K562 (cell line): ENCODE results near the gene ATP5MC3. TPM values are rescaled to one million over a fixed set of nuclear protein-coding genes. Genes with fewer than 3 reads are reported as not detected.

Experiments
- ATAC-seq: fragments of 200-7000 bp; cut with Tn5 transposase; 3 replicates; pipeline ENCODE4 v1.9.1; 2020; ENCODE audit warnings: moderate library complexity
- BruUV-seq: library from RNA; stranded (reverse); fragments of 400-500 nt; replicated peaks from 2 replicates; lab custom pipeline; 2021; lab: Mats Ljungman, UMichigan
- CTCF ChIA-PET: fragments of 300-600 bp; formaldehyde crosslinking; extraction: SDS; loops from one replicate; lab custom pipeline; 2021; ENCODE audit warnings: low intra/inter-chr PET ratio; lab: Yijun Ruan, JAX
- POLR2A ChIA-PET: fragments of 300-600, 350-650 bp; sonication (Branson Sonifier 250); formaldehyde crosslinking; extraction: SDS; loops from one replicate; lab custom pipeline; 2021; ENCODE audit warnings: antibody characterized with exemption, inconsistent platforms; lab: Yijun Ruan, JAX
- DNase-seq, 4 experiments: peaks; one replicate each; pipeline versions ENCODE4 v3.0.0 to v3.0.0-alpha.2; 2011 to 2018; ENCODE audit warnings: low spot score in 3 of 4, mixed read lengths in 3 of 4; ENCODE audit errors: extremely low read depth in 1 of 4
- FAIRE-seq: peaks from 2 replicates; lab custom pipeline; 2011; peaks lifted over from hg19 to GRCh38; lab: Jason Lieb, UNC
- H2AFZ ChIP-seq: 2 replicates; pipeline ENCODE4 v1.6.0; 2011; ENCODE audit warnings: low read depth, low read length, control low read depth, inconsistent platforms
- H3K27ac ChIP-seq: fragments of 200-600 bp; 3 replicates; pipeline ENCODE4 v1.8.0; 2011; ENCODE audit warnings: low read depth, mild to moderate bottlenecking, control low read depth, inconsistent platforms, low read length, moderate library complexity, mixed read lengths; ENCODE audit errors: extremely low read depth
- H3K27me3 ChIP-seq, 2 experiments: fragments of 300-600 bp in 1 of 2; 2 replicates in 1 of 2; 3 replicates in 1 of 2; pipeline versions ENCODE4 v1.6.0 to v1.8.0; 2011; ENCODE audit warnings: inconsistent platforms in 2 of 2, low read length in 2 of 2, mild to moderate bottlenecking in 1 of 2, mixed read lengths in 1 of 2, moderate library complexity in 1 of 2; ENCODE audit not compliant: control insufficient read depth in 2 of 2, insufficient read depth in 2 of 2
- H3K36me3 ChIP-seq: fragments of 300-600 bp; 3 replicates; pipeline ENCODE4 v1.8.0; 2011; ENCODE audit warnings: mild to moderate bottlenecking, low read length, inconsistent platforms; ENCODE audit not compliant: control insufficient read depth, insufficient read depth
- H3K4me1 ChIP-seq, 2 experiments: fragments of 200-600 bp in 1 of 2; replicated peaks in 1 of 2; 2 replicates in 1 of 2; 3 replicates in 1 of 2; pipeline versions ENCODE4 v1.5.1 to v1.8.0; 2011; ENCODE audit warnings: inconsistent platforms in 2 of 2, low read length in 2 of 2, mild to moderate bottlenecking in 1 of 2, mixed read lengths in 1 of 2, moderate library complexity in 1 of 2; ENCODE audit not compliant: control insufficient read depth in 2 of 2, insufficient read depth in 2 of 2
- H3K4me2 ChIP-seq: 2 replicates; pipeline ENCODE4 v1.6.1; 2011; ENCODE audit warnings: low read length, control low read depth, inconsistent platforms, mixed read lengths; ENCODE audit not compliant: insufficient read depth
- H3K4me3 ChIP-seq: fragments of 200-600 bp; sonication (generic), shearing (Covaris generic); 2 replicates; pipeline ENCODE4 v1.5.1; 2016; ENCODE audit warnings: control low read depth, inconsistent platforms
- H3K79me2 ChIP-seq: fragments of 200-600 bp; 3 replicates; pipeline ENCODE4 v1.8.0; 2011; ENCODE audit warnings: low read length, inconsistent platforms; ENCODE audit not compliant: control insufficient read depth, insufficient read depth
- H3K9ac ChIP-seq, 2 experiments: 2 replicates each; pipeline versions ENCODE4 v1.6.0 to v1.6.1; 2011; ENCODE audit warnings: low read depth in 2 of 2, low read length in 2 of 2, control low read depth in 1 of 2, inconsistent platforms in 1 of 2, mild to moderate bottlenecking in 1 of 2, mixed read lengths in 1 of 2; ENCODE audit not compliant: insufficient read depth in 1 of 2
- H3K9me1 ChIP-seq: one replicate; pipeline ENCODE4 v1.6.0; 2011; ENCODE audit warnings: inconsistent platforms, mild to moderate bottlenecking, low read length, moderate library complexity; ENCODE audit not compliant: control insufficient read depth, insufficient read depth
- H3K9me3 ChIP-seq: replicated peaks from 2 replicates; pipeline ENCODE4 v1.5.1; 2011; ENCODE audit warnings: low read depth, low read length, inconsistent platforms; ENCODE audit not compliant: control insufficient read depth, insufficient read depth
- H4K20me1 ChIP-seq: replicated peaks from 2 replicates; pipeline ENCODE4 v1.6.1; 2011; ENCODE audit warnings: low read length, inconsistent platforms, mixed read lengths; ENCODE audit not compliant: control insufficient read depth, insufficient read depth
- FOXK1 ChIP-seq: sonication (generic); formaldehyde crosslinking; IDR thresholded peaks from 2 replicates; pipeline ENCODE4 v1.8.0; 2022; ENCODE audit warnings: missing genetic modification reagents, mild to moderate bottlenecking, borderline replicate concordance
- GTF2F1 ChIP-seq: IDR thresholded peaks from 2 replicates; pipeline ENCODE4 v1.6.1; 2011; ENCODE audit warnings: low read depth, low read length, improper control_type of control experiment
- MED1 ChIP-seq: sonication (generic); formaldehyde crosslinking; IDR thresholded peaks from 2 replicates; pipeline ENCODE4 v1.8.1; 2023; ENCODE audit warnings: missing genetic modification reagents, borderline replicate concordance
- NCOA1 ChIP-seq: fragments of 450-650 bp; IDR thresholded peaks from 2 replicates; pipeline ENCODE4 v1.6.1; 2016; ENCODE audit warnings: low read depth
- SMAD4 ChIP-seq: fragments of 250-450 bp; sonication (Bioruptor Pico); conservative IDR thresholded peaks from 2 replicates; pipeline ENCODE4 v1.8.0; 2021; ENCODE audit warnings: inconsistent platforms, mild to moderate bottlenecking, moderate library complexity
- SRSF3 ChIP-seq: fragments of 200-400 bp; formaldehyde crosslinking; IDR thresholded peaks from 2 replicates; pipeline ENCODE4 v1.6.1; 2016; ENCODE audit warnings: mild to moderate bottlenecking, low read length, moderate library complexity; ENCODE audit not compliant: insufficient read depth
- SRSF9 ChIP-seq: fragments of 200-400 bp; formaldehyde crosslinking; IDR thresholded peaks from 2 replicates; pipeline ENCODE4 v1.6.1; 2017; ENCODE audit warnings: low read depth, low read length, borderline replicate concordance
- YY1 ChIP-seq, 3 experiments: IDR thresholded peaks; 2 replicates each; pipeline ENCODE4 v1.6.1; 2011; ENCODE audit warnings: low read length in 2 of 3, mild to moderate bottlenecking in 2 of 3, moderate library complexity in 2 of 3, borderline replicate concordance in 1 of 3, control low read depth in 1 of 3, low read depth in 1 of 3; ENCODE audit not compliant: insufficient read depth in 3 of 3, insufficient replicate concordance in 2 of 3, control insufficient read depth in 1 of 3, insufficient read length in 1 of 3; ENCODE audit errors: extremely low read depth in 1 of 3
- ZBED1 ChIP-seq: IDR thresholded peaks from 2 replicates; pipeline ENCODE4 v1.6.1; 2014
- ZNF143 ChIP-seq: sonication (generic); formaldehyde crosslinking; IDR thresholded peaks from 2 replicates; pipeline ENCODE4 v1.9.0; 2022; ENCODE audit warnings: mild to moderate bottlenecking, missing genetic modification reagents
- WGBS: fragments of 100-300 bp; shearing (Covaris generic); methylation state at CpG from one replicate; pipeline ENCODE4 v1.1.6; 2016; ENCODE audit warnings: low coverage, mixed read lengths; ENCODE audit not compliant: insufficient coverage; ENCODE audit errors: missing lambda C conversion rate; 5-methylcytosine and 5-hydroxymethylcytosine counted together
- in situ Hi-C: fragments of 300-500 bp; cut with MboI; formaldehyde crosslinking; loops from 4 replicates; pipeline ENCODE4 v1.15.0; 2018; ENCODE audit warnings: inconsistent platforms, mixed read lengths
- intact Hi-C: fragments of 100-400 bp; cut with micrococcal nuclease; formaldehyde crosslinking; loops from 2 replicates; pipeline ENCODE4 v1.14.2; 2022
- polyA plus RNA-seq, 8 experiments: library from polyadenylated mRNA; depleted of rRNA in 4 of 8; stranded (reverse) in 5 of 8; unstranded in 3 of 8; fragments of >200 nt; fragmentation: Nextera tagmentation in 2 of 8; fragmentation: Illumina TruSeq in 1 of 8; extraction: Ambion mirVana in 2 of 8; extraction: Trizol in 1 of 8; gene quantifications; 2 replicates each; pipeline versions ENCODE4 v1.2.1 to v1.2.3, GENCODE V29; 2011 to 2014; ENCODE audit warnings: inconsistent platforms in 1 of 8, missing spikeins in 1 of 8
- total RNA-seq, 7 experiments: library from RNA; depleted of rRNA in 6 of 7; stranded (reverse); fragments of >200 nt in 6 of 7; fragmentation: Illumina TruSeq in 2 of 7; extraction: Trizol in 2 of 7; gene quantifications; 2 replicates each; pipeline versions ENCODE4 v1.2.1 to v1.2.3, GENCODE V29; 2011 to 2021; ENCODE audit warnings: low replicate concordance in 1 of 7

The ATP5MC3 gene
- total and polyA plus RNA-seq, 9 of the 15 experiments (the other 6 are each of a cell fraction or from before 2014, with no cell fraction given) = 423 to 2,565 (median 1,012) TPM

GRCh38 chr2:175167792-175168563, 13.5 kb downstream of the ATP5MC3 start, which contains the start of gene ATF2 (continued):
- TF ChIP-seq MED1 = no peak
- no peak for TF ChIP-seq SRSF9
- TF ChIP-seq YY1 (IDR thresholded peaks at IDR 0.05; ENCODE audit: borderline replicate concordance in 1 of 3, control insufficient read depth in 1 of 3, extremely low read depth in 1 of 3, insufficient read depth in 3 of 3, insufficient read length in 1 of 3, insufficient replicate concordance in 2 of 3, low read depth in 1 of 3, low read length in 2 of 3) = peak; percentile 50 to 84 (median 74)
- TF ChIP-seq FOXK1 (CRISPR knock-in tag) = peak; percentile 96
- peak; percentile 75 for TF ChIP-seq ZBED1
- 0 out of 2 replicates have a peak, but pooled peaks have one; percentile 58 for TF ChIP-seq NCOA1

GRCh38 chr2:175167076-175167791, 14.3 kb downstream of the ATP5MC3 start:
- H3K4me1 ChIP-seq = peaks cover 10 to 12% of the 10 kb centered on the region in 2 experiments
- peak overlapping the region; percentile 98 for H3K27ac ChIP-seq
- POLR2A ChIA-PET = interaction anchor here (0.6 to 3.4 kb wide), 11 partner anchors 9 to 681 kb away, joined by 3 to 28 read pairs (median 4); partner anchors contain the start of gene CHRNA1
- peak overlapping the region; percentile 98 for H3K4me2 ChIP-seq
- no peaks in the 10 kb centered on the region for H3K9me1 ChIP-seq
- intact Hi-C loops = loop anchor here (5.0 kb wide), 2 partner anchors 55 to 835 kb away; partner anchors contain the start of gene LNPK
- no peaks in the 10 kb centered on the region for H4K20me1 ChIP-seq
- peaks cover 77% of the 10 kb centered on the region for H3K79me2 ChIP-seq
- BruUV-seq = no TSS peak
- peak overlapping the region; percentile 98 to 99 for H3K9ac ChIP-seq
- 3% methylated on average over 32 of the region's 32 CpGs for WGBS
- H3K27me3 ChIP-seq = no peaks in the 10 kb centered on the region
- H3K9me3 ChIP-seq = peaks cover 3% of the 10 kb centered on the region; the same call in 1 of the 2 replicates
- ATAC-seq = peak; percentile 61
- peak overlapping the region; percentile 69 for H3K4me3 ChIP-seq
- peak; percentile 11 for FAIRE-seq
- H3K36me3 ChIP-seq = peaks cover 9% of the 10 kb centered on the region; the same call in 2 of the 3 replicates
- CTCF ChIA-PET = no interaction called here
- H2AFZ ChIP-seq = peak overlapping the region; percentile 98
- peak; percentile 44 to 90 (median 65) for DNase-seq
- in situ Hi-C loops = loop anchor here (10.0 kb wide), 1 partner anchor 1222 kb away; no protein-coding TSS in a partner anchor
- TF ChIP-seq ZNF143 (CRISPR knock-in tag) = no peak
- no peak for TF ChIP-seq SRSF3
- TF ChIP-seq SMAD4 (CRISPR knock-in tag) = 0 out of 2 replicates have a peak, but pooled peaks have one; percentile 61
- TF ChIP-seq GTF2F1 = no peak
